Measurements from ENCODE around the gene TSHZ3. TPM values are rescaled to one million over a fixed set of nuclear protein-coding genes. Genes with fewer than 3 reads are reported as not detected.

Gene TSHZ3
- not detected for polyA plus RNA-seq

DNA sequence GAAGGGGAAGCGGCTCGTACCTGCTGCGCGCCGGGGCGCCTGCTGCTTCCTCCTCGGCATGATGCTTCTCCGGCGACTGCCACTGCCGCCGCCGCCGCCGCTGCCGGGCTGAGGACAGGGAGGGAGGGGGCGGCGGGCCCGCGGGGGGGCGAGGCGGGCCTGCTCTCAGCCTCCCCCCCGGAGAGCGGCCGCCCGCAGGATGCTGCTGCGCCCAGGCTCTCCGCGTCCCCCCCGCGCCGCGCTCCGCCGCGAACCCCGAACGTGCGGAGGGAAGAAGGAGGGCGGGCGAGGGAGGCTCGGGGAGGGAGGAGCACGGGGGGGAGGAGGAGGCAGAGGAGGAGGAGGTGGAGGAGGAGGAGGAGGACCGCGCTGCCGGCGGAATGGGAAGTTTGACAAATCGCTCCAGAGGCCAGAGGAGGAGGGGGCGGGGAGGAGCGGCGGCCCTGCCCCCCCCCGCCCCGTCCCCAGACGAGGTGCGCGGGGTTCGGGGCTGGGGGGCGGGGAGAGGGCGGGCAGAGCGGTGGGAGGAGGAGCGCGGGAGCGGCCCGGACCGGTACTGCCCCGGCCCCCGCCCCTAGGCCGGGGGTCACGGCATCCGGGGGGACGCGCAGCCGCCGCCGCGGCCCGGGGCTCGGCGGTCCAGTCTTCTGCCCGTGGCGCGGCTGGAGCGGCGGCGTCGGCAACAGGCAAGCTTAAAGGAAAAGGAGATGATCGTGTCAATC lies at the start of gene TSHZ3:
TSHZ3 (minus strand) TSS at position 277 of the 722 bp plus-strand sequence; CDS start at position 60, 217 bp downstream.
- Mint-ChIP-seq H3K4me1 (peaks cover 0 to 8% (median 3%) of the 10 kb centered on the region in 3 donors), H3K4me3 (peak within 1 kb of the TSS; percentile 54 to 90 (median 64)), H3K27ac (no peak within 1 kb of the TSS), H3K27me3 (peaks cover 39% of the 10 kb centered on the region), H3K9me3 (peaks cover 0 to 4% (median 0%) of the 10 kb centered on the region in 3 donors), H3K36me3 (no peaks in the 10 kb centered on the region)

GRCh38 chr19:31397308-31397707 lies 48.1 kb upstream of the TSHZ3 start:
- Mint-ChIP-seq H3K36me3 (no peaks in the 10 kb centered on the region), H3K27me3 (no peaks in the 10 kb centered on the region), H3K27ac (no peak overlapping the region), H3K4me3 (no peak overlapping the region), H3K4me1 (no peaks in the 10 kb centered on the region), H3K9me3 (peaks cover 0 to 12% (median 0%) of the 10 kb centered on the region in 3 donors)

- Mint-ChIP-seq H3K4me3 (no peak overlapping the region), H3K36me3 (no peaks in the 10 kb centered on the region), H3K27ac (peak overlapping the region in 1 of 3 donors; percentile 47), H3K9me3 (peaks cover 0 to 14% (median 2%) of the 10 kb centered on the region in 3 donors), H3K27me3 (no peaks in the 10 kb centered on the region), H3K4me1 (no peaks in the 10 kb centered on the region)
These were observed 43.2 kb upstream of the TSHZ3 start for GRCh38 chr19:31392464-31392863.

- Mint-ChIP-seq H3K36me3 (no peaks in the 10 kb centered on the region), H3K27ac (no peak overlapping the region), H3K9me3 (peaks cover 0 to 14% (median 2%) of the 10 kb centered on the region in 3 donors), H3K4me3 (no peak overlapping the region), H3K4me1 (no peaks in the 10 kb centered on the region), H3K27me3 (no peaks in the 10 kb centered on the region)
These were observed 42.3 kb upstream of the TSHZ3 start for GRCh38 chr19:31391518-31391917.

GRCh38 chr19:31390711-31391110 lies 41.5 kb upstream of the TSHZ3 start:
- peaks cover 0 to 12% (median 2%) of the 10 kb centered on the region in 3 donors for H3K9me3 Mint-ChIP-seq
- no peak overlapping the region for H3K27ac Mint-ChIP-seq
- H3K4me3 Mint-ChIP-seq: no peak overlapping the region
- no peaks in the 10 kb centered on the region for H3K4me1 Mint-ChIP-seq
- H3K36me3 Mint-ChIP-seq: no peaks in the 10 kb centered on the region
- no peaks in the 10 kb centered on the region for H3K27me3 Mint-ChIP-seq

- Mint-ChIP-seq H3K27ac (no peak overlapping the region), H3K4me3 (no peak overlapping the region), H3K4me1 (no peaks in the 10 kb centered on the region), H3K27me3 (no peaks in the 10 kb centered on the region), H3K9me3 (peaks cover 0 to 10% (median 2%) of the 10 kb centered on the region in 3 donors), H3K36me3 (no peaks in the 10 kb centered on the region)
These were observed 40.6 kb upstream of the TSHZ3 start for GRCh38 chr19:31389874-31390273.

- Mint-ChIP-seq H3K4me1 (no peaks in the 10 kb centered on the region), H3K36me3 (no peaks in the 10 kb centered on the region), H3K4me3 (no peak overlapping the region), H3K9me3 (peaks cover 2 to 10% (median 4%) of the 10 kb centered on the region in 3 donors), H3K27me3 (no peaks in the 10 kb centered on the region), H3K27ac (no peak overlapping the region)
These were observed 38.6 kb upstream of the TSHZ3 start for GRCh38 chr19:31387717-31388301.

DNA sequence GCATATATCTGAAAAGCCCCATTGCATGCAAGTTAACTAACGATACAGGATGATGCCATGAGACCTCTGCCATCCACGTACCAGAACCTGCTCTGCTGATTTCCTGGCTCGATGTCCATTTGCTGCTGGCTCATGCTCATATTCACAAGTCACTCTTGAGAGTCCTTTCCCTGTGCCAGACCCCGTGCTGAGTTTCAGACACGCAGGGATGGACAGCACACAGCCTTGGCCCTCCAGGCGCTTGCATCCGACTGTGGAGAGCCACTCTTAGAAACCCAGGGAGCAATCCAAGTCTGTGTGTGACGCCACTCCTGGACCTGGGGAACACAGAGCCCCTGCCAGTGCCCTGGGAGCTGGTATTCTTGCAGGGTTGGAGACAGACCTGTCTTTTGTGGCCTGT lies 37.6 kb upstream of the TSHZ3 start:
- H3K4me1 Mint-ChIP-seq: no peaks in the 10 kb centered on the region
- no peaks in the 10 kb centered on the region for H3K36me3 Mint-ChIP-seq
- peaks cover 0 to 4% (median 3%) of the 10 kb centered on the region in 3 donors for H3K9me3 Mint-ChIP-seq
- no peak overlapping the region for H3K27ac Mint-ChIP-seq
- H3K4me3 Mint-ChIP-seq: no peak overlapping the region
- peaks cover under 1% of the 10 kb centered on the region for H3K27me3 Mint-ChIP-seq

DNA sequence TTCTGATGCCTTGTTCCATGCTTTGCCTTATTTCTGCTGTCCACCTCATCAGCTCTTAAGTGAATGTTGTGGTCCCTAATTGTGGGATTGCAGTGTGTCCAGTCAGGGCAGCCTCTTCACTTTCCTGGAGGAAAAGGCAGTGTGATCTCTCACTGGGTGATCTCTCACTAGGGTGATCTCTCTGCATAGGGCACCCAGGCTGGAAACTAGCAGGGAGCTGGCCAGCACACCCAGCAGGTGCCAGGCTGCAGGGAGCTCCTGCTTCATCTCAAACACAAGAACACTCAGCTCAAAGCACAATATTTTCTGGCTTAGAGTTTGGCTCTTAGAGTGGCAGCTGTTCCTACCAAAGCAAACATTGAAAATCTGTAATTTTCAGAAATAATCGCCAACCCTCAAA lies 36.5 kb upstream of the TSHZ3 start:
- peaks cover 0 to 4% (median 0%) of the 10 kb centered on the region in 3 donors for H3K9me3 Mint-ChIP-seq
- H3K27ac Mint-ChIP-seq: no peak overlapping the region
- H3K4me3 Mint-ChIP-seq: no peak overlapping the region
- peaks cover 1% of the 10 kb centered on the region for H3K27me3 Mint-ChIP-seq
- no peaks in the 10 kb centered on the region for H3K4me1 Mint-ChIP-seq
- no peaks in the 10 kb centered on the region for H3K36me3 Mint-ChIP-seq

DNA sequence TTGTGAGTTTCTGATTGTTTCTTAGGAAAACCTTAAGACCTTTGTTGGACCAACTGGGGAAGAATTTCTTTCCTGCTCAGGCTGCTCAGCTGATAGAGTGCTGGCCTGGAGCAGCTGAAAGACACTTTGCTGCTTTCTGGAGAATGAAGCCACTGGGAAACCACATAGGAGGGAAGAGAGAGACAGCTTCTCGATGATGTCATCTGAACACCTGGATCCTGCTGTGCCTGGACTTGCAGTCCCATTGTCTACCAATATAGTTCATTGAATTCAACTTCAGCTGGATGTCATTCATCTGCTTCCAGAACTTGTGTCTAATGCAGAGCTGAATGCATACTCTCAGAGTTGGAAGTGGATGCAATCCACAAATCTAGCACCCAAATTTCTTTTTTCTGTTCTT lies 34.3 kb upstream of the TSHZ3 start:
- H3K36me3 Mint-ChIP-seq: no peaks in the 10 kb centered on the region
- no peak overlapping the region for H3K27ac Mint-ChIP-seq
- H3K4me1 Mint-ChIP-seq: no peaks in the 10 kb centered on the region
- H3K27me3 Mint-ChIP-seq: peaks cover 1% of the 10 kb centered on the region
- H3K9me3 Mint-ChIP-seq: peaks cover 0 to 4% (median 0%) of the 10 kb centered on the region in 3 donors
- H3K4me3 Mint-ChIP-seq: peak overlapping the region in 1 of 4 donors; percentile 20

GRCh38 chr19:31380854-31381253 lies 31.6 kb upstream of the TSHZ3 start:
- Mint-ChIP-seq H3K27ac (no peak overlapping the region), H3K4me1 (no peaks in the 10 kb centered on the region), H3K9me3 (peaks cover 0 to 4% (median 0%) of the 10 kb centered on the region in 3 donors), H3K27me3 (peaks cover 1% of the 10 kb centered on the region), H3K4me3 (peak overlapping the region in 1 of 4 donors; percentile 47), H3K36me3 (no peaks in the 10 kb centered on the region)

GRCh38 chr19:31378404-31378803 lies 29.2 kb upstream of the TSHZ3 start:
- Mint-ChIP-seq H3K9me3 (peaks cover 0 to 5% (median 0%) of the 10 kb centered on the region in 3 donors), H3K27ac (no peak overlapping the region), H3K27me3 (peaks cover 1% of the 10 kb centered on the region), H3K4me1 (no peaks in the 10 kb centered on the region), H3K4me3 (no peak overlapping the region), H3K36me3 (no peaks in the 10 kb centered on the region)

DNA sequence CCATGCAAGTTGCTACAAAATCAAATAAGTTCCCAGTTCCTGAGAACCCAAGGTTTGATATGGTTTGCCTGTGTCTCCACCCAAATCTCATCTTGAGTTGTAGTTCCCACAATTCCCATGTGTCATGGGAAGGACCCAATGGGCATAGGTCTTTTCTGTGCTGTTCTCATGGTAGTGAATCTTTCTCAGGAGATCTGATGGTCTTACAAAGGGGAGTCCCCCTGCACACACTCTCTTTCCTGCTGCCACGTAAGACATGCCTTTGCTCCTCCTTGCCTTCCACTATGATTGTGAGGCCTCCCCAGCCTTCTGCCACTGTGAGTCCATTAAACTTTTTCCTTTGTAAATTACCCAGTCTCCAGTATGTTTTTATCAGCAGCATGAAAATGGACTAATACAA lies 28.5 kb upstream of the TSHZ3 start:
- H3K9me3 Mint-ChIP-seq: peaks cover 0 to 6% (median 4%) of the 10 kb centered on the region in 3 donors

GRCh38 chr19:31372246-31372781 lies 23.1 kb upstream of the TSHZ3 start:
- Mint-ChIP-seq H3K27me3 (no peaks in the 10 kb centered on the region), H3K27ac (no peak overlapping the region), H3K36me3 (peaks cover 2% of the 10 kb centered on the region), H3K4me1 (no peaks in the 10 kb centered on the region), H3K4me3 (no peak overlapping the region), H3K9me3 (peaks cover 2 to 11% (median 5%) of the 10 kb centered on the region in 3 donors)

More for the DNA sequence above, 28.5 kb upstream of the TSHZ3 start:
- Mint-ChIP-seq H3K4me3 (no peak overlapping the region), H3K27ac (no peak overlapping the region), H3K4me1 (no peaks in the 10 kb centered on the region), H3K27me3 (peaks cover 1% of the 10 kb centered on the region), H3K36me3 (no peaks in the 10 kb centered on the region)

GRCh38 chr19:31370216-31370615 lies 21.0 kb upstream of the TSHZ3 start:
- peaks cover 5 to 11% (median 5%) of the 10 kb centered on the region in 3 donors for H3K9me3 Mint-ChIP-seq
- H3K27me3 Mint-ChIP-seq: peaks cover 6% of the 10 kb centered on the region
- no peak overlapping the region for H3K27ac Mint-ChIP-seq
- H3K36me3 Mint-ChIP-seq: peaks cover 2% of the 10 kb centered on the region
- H3K4me3 Mint-ChIP-seq: no peak overlapping the region
- H3K4me1 Mint-ChIP-seq: no peaks in the 10 kb centered on the region

Data from IgD-negative memory B cell (primary cell).